Measurements from ENCODE around the gene PRICKLE1. TPM values are rescaled to one million over a fixed set of nuclear protein-coding genes. Genes with fewer than 3 reads are reported as not detected.

Gene PRICKLE1
- total and polyA plus RNA-seq, 2 of the 4 experiments (the other 2 are of a cell fraction), result 21.3 to 21.7 TPM

- H3K4me1 ChIP-seq (ENCODE audit: control insufficient read depth, insufficient read depth, low read length), result peaks cover 2% of the 10 kb centered on the region; the same call in 1 of the 2 replicates
- no peak overlapping the region for H3K14ac ChIP-seq (replicated peaks; ENCODE audit: low read depth, low read length)
- no peak overlapping the region for H2BK120ac ChIP-seq (ENCODE audit: low read depth, low read length)
- H2AFZ ChIP-seq (replicated peaks; ENCODE audit: low read length, poor library complexity), result no peak overlapping the region
- H3K4me2 ChIP-seq (ENCODE audit: low read depth, low read length), result no peak overlapping the region
- ChIA-PET POLR2A (ENCODE audit: unreplicated experiment) (no interaction called here), CTCF (no interaction called here)
- no peak overlapping the region for H2BK5ac ChIP-seq (ENCODE audit: low read depth, low read length, poor library complexity, severe bottlenecking)
- intact Hi-C loops (cut with micrococcal nuclease), result no loop called here
- dilution Hi-C loops (cut with HindIII; ENCODE audit: low sequenced_read_pairs, unreplicated experiment), result no loop called here
- no peak overlapping the region for H4K8ac ChIP-seq (ENCODE audit: low read depth in 2 of 2, low read length in 2 of 2)
- no peak overlapping the region for H2AK5ac ChIP-seq (ENCODE audit: low read depth, low read length)
- no peak overlapping the region for H3K4ac ChIP-seq (ENCODE audit: low read depth, low read length)
- H3K4me3 ChIP-seq (ENCODE audit: insufficient read depth, low read depth, low read length), result no peak overlapping the region
- no peaks in the 10 kb centered on the region for H3K9me1 ChIP-seq (ENCODE audit: insufficient read depth, low read length)
- no peak overlapping the region for H2BK20ac ChIP-seq (ENCODE audit: low read depth, low read length)
- H3K36me3 ChIP-seq (ENCODE audit: control insufficient read depth, insufficient read depth, low read length), result no peaks in the 10 kb centered on the region
- H4K5ac ChIP-seq (ENCODE audit: low read depth, low read length), result no peak overlapping the region
- H4K20me1 ChIP-seq (ENCODE audit: insufficient read depth, low read length), result no peaks in the 10 kb centered on the region
- ATAC-seq (ENCODE audit: low read depth) (no peak), DNase-seq (no peak)
- in situ Hi-C loops (cut with MboI; ENCODE audit: low sequenced_read_pairs), result no loop called here
- no peak overlapping the region for H2AK9ac ChIP-seq (replicated peaks; ENCODE audit: low read depth, low read length, poor library complexity)
- no peak overlapping the region for H3K18ac ChIP-seq (ENCODE audit: low read depth, low read length)
- H3K23ac ChIP-seq (ENCODE audit: low read depth, low read length), result no peak overlapping the region
- BruUV-seq (replicated peaks), result no TSS peak
- no peak overlapping the region for H3K9ac ChIP-seq (ENCODE audit: low read depth, low read length)
- WGBS, 2 experiments (ENCODE audit: extremely low coverage in 2 of 2, insufficient read length in 1 of 2), result no CpG with 5 or more reads among the region's 4 CpGs
- TF ChIP-seq FOS (IDR thresholded peaks at IDR 0.05; ENCODE audit: low read depth, low read length) (no peak), MAZ (IDR thresholded peaks at IDR 0.05; ENCODE audit: borderline replicate concordance, low read depth, low read length) (no peak), POLR2A (IDR thresholded peaks at IDR 0.05; ENCODE audit: low read depth, low read length) (no peak), NFE2L2 (IDR thresholded peaks at IDR 0.05; ENCODE audit: low read depth, low read length) (no peak), RAD21 (IDR thresholded peaks at IDR 0.05; ENCODE audit: low read length) (no peak), SMC3 (IDR thresholded peaks at IDR 0.05; ENCODE audit: low read depth, low read length) (no peak), MAFK (IDR thresholded peaks at IDR 0.05; ENCODE audit: low read depth, low read length) (no peak), RFX5 (IDR thresholded peaks at IDR 0.05; ENCODE audit: low read depth, low read length) (no peak), RCOR1 (IDR thresholded peaks at IDR 0.05; ENCODE audit: insufficient replicate concordance, low read length) (no peak), CEBPB (IDR thresholded peaks at IDR 0.05; ENCODE audit: low read depth, low read length) (no peak), BHLHE40 (IDR thresholded peaks at IDR 0.05; ENCODE audit: low read depth, low read length) (no peak)
- TF ChIP-seq, protein P1, sequence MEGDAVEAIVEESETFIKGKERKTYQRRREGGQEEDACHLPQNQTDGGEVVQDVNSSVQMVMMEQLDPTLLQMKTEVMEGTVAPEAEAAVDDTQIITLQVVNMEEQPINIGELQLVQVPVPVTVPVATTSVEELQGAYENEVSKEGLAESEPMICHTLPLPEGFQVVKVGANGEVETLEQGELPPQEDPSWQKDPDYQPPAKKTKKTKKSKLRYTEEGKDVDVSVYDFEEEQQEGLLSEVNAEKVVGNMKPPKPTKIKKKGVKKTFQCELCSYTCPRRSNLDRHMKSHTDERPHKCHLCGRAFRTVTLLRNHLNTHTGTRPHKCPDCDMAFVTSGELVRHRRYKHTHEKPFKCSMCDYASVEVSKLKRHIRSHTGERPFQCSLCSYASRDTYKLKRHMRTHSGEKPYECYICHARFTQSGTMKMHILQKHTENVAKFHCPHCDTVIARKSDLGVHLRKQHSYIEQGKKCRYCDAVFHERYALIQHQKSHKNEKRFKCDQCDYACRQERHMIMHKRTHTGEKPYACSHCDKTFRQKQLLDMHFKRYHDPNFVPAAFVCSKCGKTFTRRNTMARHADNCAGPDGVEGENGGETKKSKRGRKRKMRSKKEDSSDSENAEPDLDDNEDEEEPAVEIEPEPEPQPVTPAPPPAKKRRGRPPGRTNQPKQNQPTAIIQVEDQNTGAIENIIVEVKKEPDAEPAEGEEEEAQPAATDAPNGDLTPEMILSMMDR (conservative IDR thresholded peaks at IDR 0.05; ENCODE audit: low read depth, low read length), result no peak
- no peak overlapping the region for H3K56ac ChIP-seq (ENCODE audit: extremely low read depth, insufficient read depth, low read length)
- H3K27me3 ChIP-seq (ENCODE audit: control insufficient read depth, insufficient read depth, low read length), result no peaks in the 10 kb centered on the region
- no peak overlapping the region for H2BK15ac ChIP-seq (ENCODE audit: low read depth, low read length)
- H3K9me3 ChIP-seq (ENCODE audit: control insufficient read depth, insufficient read depth, low read length), result no peaks in the 10 kb centered on the region
- H3K27ac ChIP-seq (ENCODE audit: insufficient read depth, low read length), result no peak overlapping the region
- H4K91ac ChIP-seq (ENCODE audit: insufficient read depth, low read depth, low read length), result no peak overlapping the region
- H3K79me1 ChIP-seq (ENCODE audit: low read depth in 1 of 2, low read length in 2 of 2), result peaks cover 4 to 19% of the 10 kb centered on the region in 2 experiments; a peak in 2 of 4 replicates
Measured at GRCh38 chr12:42534184-42534838, 55.2 kb downstream of the PRICKLE1 start.
